ENCODE measurements around the gene CDK19.

DNA sequence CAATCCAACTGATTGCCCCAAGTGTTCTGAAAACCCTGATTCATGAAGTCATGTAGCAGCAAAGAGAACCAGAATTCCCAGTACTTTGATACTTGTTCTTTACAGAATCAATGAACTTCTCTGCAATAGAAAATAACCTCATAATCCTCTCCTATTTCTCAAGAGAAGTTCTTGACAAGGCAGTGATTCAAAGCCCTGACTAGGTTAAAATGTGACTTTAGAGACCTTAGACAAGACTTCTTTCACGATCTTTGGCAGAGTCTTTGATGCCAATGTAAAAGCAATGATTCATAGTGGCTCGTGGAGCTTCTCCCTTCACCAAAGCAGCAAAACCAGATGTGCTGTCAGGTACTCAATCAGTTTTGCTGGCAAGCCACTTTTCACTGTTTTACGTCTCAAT, 95.2 kb downstream of the CDK19 start:
- TF ChIP-seq, protein P1, sequence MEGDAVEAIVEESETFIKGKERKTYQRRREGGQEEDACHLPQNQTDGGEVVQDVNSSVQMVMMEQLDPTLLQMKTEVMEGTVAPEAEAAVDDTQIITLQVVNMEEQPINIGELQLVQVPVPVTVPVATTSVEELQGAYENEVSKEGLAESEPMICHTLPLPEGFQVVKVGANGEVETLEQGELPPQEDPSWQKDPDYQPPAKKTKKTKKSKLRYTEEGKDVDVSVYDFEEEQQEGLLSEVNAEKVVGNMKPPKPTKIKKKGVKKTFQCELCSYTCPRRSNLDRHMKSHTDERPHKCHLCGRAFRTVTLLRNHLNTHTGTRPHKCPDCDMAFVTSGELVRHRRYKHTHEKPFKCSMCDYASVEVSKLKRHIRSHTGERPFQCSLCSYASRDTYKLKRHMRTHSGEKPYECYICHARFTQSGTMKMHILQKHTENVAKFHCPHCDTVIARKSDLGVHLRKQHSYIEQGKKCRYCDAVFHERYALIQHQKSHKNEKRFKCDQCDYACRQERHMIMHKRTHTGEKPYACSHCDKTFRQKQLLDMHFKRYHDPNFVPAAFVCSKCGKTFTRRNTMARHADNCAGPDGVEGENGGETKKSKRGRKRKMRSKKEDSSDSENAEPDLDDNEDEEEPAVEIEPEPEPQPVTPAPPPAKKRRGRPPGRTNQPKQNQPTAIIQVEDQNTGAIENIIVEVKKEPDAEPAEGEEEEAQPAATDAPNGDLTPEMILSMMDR (IDR thresholded peaks at IDR 0.05; ENCODE audit: low read length) = no peak
- TF ChIP-seq EZH2 (IDR thresholded peaks at IDR 0.05; ENCODE audit: borderline replicate concordance, low read length) = no peak

All from OCI-LY1 (cell line).